GM19351 (cell line): Measurements from ENCODE around the gene DIPK1C.

Source experiments
- ATAC-seq: cut with Tn5 transposase; IDR thresholded peaks from one replicate; pipeline ENCODE4 v1.9.1; 2021; ENCODE audit warnings: mild to moderate bottlenecking, moderate library complexity; ENCODE audit not compliant: unreplicated experiment

Gene DIPK1C

DNA sequence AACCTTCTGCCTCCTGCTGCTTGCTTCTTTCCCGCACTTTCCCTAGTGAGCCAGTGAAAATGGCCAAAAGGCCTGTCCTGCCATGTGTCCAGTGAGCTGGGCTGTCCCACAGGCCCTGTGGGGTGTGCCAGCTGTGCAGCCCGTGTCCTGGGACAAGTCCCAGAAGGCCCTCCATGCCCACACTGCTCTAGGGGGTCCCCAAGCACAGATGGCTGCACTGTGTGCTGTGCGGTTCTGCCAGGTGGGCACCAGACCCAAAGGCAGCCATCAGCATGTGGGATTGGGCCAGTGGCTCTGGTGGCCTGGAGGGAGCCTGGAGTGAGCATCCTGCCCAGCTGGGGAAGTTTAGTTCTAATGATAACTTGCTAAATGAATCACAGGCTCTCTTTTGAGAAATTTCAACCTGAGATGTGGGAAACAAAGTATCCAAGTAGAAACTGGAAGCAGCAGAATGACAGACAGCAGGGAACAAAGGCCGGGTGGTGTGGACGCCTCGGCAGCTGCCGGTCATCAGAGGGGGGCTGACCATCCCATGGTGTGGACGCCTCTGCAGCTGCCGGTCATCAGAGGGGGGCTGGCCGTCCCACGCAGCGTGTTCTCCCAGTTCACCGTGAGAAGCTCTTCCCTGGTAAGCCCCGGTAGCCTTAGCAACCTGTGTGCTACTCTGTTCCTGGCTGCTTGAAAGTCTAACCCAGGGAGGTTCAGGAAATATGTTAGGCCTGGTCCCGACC lies 29.2 kb upstream of the DIPK1C start:
- ATAC-seq, result no peak

DNA sequence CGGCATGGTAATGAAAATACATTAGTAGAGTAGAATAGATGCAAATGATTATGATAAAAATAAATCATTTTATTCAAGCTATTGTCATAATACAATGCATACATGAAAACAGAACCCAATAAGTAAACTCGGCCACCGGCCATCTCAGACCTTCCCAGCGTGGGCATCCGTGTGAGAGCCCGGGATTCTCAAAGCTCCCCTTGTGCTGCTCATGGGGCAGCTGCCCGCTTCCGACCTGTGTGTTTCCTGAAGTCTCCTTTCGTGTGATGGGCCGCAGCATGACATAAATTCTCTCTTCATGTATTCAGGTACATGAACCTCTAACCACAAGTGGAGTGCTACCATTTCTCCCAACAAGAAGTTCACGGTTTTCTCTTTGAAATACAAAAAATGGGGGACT lies 25.6 kb upstream of the DIPK1C start:
- ATAC-seq, result no peak

DNA sequence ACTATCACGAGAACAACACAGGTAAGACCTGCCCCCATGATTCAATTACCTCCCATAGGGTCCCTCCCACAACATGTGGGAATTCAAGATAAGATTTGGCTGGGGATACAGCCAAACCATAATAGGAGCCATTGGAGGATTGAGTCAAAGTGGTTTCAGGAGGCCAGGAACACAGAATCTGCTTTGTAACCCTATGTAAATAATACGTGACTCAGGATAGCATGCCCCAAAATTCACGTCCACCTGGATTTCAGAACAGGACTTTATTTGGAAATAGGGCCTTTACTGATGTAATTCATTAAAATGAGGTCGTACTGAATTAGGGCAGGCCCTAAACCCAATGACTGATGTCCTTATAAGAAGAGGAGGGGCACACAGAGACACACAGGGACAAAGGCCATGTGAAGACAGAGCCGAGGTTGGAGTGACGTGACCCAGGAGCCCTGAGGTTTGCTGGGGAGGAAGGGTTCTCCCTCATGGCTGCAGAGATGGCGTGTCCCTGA lies 23.1 kb upstream of the DIPK1C start:
- no peak for ATAC-seq

DNA sequence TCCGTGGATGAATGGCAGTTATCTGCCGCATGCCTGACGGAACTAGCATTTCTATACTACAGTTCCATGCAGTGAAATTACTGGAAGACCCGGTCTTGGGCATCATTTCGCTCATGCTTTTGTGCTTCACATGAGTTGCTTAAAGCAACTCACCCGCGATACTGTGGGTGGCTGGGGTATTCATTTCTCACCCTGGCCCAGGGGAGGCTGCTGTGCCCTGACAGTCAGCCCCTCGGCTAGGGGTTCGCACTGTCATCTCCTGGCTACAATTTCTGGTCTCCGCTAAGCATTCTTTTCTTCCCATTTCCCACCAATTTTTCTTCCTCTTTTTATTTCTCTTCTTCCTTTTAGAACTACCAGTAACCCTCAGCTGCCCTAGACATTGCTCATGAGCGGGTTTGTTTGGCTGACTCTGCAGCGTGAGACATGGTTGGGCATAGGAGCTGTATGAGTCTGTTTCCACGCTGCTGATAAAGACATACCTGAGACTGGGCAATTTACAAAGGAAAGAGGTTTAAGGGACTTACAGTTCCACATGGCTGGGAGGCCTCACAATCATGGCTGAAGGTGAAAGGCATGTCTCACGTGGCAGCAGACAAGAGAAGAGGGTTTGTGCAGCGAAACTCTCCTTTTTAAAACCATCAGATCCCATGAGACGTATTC lies 22.5 kb upstream of the DIPK1C start:
- no peak for ATAC-seq

DNA sequence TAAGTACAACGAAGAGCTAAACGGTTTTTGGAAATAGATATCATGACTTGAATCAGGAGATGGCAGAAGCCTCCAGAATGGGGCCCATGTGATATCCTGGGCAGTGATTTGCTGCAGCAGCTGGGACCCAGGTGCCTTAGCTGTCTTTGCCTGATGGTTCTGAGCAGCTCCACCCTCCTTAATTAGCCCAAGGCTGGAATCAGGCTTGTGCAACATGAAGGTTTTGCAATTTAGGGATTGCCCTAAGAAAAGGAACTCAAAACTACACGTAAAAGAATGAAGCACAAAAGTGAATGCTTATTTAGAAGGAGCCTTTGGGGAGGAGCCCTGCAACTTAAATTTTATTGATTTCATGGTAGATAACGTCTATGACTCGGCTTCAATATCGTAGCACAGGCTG lies 21.8 kb upstream of the DIPK1C start:
- ATAC-seq, result no peak

DNA sequence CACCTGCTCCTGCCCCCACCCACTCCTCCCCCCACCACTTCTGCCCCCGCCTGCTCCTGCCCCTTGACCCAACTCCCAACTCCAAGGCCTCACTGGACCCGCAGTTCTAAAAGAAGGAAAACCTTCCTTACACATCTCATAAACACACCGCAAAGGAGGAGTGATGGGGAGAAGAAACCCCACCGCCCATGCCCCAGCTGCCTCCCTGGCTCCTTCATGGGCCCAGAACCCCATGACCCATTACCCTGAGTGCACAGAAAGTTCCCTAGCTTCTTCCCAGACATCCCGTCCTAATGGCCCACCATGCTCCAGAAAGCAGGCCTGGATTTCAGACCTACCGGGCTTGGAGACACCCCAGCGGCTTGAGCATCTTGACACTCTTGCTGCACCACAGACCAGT lies 21.2 kb upstream of the DIPK1C start:
- no peak for ATAC-seq

DNA sequence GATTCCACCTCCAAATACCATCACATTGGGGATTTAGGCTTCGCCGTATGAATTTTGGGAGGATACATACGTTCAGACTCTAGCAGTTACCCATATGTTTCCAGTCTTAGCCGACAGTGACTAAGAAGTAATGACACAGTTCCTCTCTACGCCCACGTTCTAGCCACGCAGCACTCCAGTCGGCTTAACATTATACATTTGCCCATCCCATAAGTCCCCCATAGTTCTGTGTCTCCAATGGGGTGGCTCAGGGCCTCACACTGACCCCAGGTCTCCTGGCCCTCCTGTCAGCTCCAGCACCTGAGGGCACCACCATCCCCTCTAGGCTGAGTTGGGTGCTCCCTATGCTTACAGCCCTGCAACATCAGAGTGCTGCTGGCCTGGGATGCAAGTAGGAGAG lies 20.7 kb upstream of the DIPK1C start:
- no peak for ATAC-seq

DNA sequence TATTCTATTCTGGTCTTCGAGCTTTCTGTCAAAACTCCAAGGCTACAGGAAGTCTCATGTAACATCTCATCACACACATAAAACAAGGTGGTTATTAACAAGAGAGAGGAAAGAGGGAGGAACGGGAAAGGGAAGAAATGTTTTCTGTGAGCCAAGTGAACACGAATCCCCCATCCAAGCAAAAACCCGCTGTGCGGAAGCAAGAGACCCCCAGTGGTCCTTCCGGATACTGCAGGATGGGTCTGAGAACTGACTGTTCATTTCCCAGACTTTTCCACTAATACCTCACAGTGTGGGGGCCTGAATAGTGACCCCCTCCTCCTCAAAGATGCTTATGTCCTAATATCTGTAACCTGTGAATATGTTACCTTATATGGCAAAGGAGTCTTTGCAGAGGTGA lies 19.0 kb upstream of the DIPK1C start:
- ATAC-seq, result no peak

DNA sequence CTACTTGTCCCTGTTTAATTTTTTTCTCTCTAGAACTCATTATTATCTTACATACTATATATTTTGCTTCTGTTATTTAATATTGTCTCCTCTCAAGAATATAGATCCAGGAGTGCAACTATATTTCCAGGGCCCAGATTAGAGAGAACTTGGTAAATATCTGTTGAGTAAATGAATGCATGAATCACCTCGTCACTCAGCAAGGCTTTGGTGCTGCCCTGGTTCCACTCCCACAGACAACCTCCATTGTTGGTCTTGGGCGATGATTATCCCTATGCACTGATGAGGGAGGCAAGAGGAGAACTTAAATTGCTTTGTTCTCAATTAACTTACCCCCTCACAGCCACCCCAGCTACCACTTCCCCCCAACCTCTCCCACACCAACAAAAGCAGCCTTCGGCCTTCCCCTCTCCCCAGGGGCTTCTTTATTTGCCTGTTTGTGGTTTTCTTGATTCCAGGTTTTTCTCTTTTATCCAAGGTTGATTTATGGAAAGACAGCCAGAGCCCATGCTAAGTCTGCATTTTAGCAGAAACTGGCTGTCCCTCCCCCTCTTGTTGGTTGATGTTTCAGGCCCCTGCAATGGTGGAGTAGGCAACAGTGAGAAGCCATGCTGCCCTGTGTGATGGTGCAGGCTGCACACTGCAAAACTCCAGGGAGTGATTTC lies 17.0 kb upstream of the DIPK1C start:
- ATAC-seq, result no peak

DNA sequence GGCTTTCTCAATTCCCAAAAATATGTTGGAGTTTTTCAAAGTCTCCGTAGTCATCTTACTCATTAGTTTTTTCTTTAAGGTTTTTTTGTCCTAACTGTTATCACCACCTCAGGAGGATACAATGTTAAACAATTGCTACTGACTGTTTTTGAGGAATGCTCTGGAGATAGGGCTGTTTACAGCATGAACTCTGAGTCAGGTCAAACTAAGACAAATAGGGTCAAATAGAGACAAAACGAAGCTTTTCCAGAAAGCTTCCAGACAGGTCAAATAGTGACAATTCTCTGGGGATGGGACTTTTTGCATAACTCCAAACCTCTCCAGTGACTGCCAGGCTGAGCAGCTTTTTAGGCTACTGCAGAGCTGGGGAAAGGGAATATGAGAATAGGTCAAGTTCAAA lies 15.2 kb upstream of the DIPK1C start:
- ATAC-seq, result no peak

DNA sequence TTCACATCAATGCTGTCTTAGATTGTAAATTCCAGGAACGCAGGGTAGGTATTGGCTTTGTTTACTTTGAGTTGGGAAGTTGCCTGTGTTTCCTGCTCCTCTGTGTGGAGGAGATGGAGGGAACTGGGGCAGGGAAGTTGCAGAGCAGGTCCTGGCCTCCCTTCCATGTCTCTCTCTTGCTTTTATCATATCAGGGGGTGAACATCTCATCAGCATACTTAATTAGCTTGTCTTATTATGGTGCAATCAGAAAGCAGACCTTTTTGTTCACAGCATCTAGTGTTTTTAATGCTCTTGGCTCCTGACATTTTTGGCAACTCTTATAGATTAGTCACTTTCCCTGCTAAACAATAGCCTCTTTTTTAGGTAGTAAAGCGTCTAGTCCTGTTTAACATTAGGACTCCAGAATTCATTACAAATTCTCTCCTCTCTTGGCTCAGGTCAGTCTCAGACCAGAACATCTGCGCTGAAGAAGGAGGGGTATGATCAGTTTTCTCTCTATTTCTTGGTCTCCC lies 11.5 kb upstream of the DIPK1C start:
- no peak for ATAC-seq

DNA sequence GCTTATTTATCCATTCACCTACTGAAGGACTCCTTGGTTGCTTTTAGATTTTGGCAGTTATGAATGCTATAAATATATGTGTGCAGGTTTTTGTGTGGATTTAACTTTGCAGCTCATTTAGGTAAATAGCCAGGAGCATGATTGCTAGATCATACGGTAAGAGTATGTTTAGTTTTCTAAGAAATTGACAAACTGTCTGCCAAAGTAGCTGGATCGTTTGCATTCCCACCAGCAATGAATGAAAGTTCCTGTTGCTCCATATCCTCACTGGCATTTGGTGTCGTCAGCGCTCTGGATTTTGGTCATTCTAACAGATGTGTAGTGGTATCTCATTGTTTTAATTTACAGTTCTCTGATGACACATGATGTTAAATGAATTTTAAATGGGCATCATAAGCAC lies 8.7 kb upstream of the DIPK1C start:
- no peak for ATAC-seq

DNA sequence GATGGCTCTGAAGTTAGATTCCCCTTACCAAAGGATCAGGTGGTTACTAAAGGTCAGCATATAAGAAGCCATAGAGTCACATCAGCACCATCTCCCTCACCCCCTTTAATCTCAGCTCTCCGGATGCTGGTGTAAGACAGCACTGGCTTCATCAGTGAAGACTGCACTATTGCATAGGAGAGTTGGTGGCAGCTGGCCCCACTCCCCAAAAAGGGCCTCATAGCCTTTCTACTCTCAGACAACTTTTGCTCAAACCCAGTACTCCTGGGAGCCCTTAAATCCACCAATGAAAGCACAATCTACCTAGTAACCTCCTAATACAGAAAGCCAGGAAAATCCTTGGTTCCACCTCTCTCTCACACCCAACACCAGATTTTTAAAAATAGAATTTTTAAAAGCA lies 6.9 kb upstream of the DIPK1C start:
- ATAC-seq, result no peak

DNA sequence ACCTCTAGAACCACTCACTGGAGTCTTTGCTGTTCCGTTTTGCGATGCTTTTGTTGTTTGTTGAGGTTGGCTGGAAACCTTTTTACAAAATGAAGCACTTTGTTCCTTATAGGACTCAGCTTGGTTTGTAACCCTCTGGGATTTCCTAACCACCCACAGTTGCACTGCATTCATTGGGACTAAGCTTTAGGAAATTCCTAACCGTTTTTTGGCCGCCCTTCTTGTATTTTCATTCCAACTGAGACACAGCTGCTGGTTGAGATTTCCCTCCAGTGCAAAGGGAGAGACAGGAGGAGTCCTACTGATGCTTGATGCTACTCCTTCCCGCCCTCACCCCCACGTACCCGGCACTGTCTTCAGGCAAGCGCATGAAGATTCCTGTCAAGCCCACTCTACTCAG lies 6.1 kb upstream of the DIPK1C start:
- ATAC-seq, result no peak

DNA sequence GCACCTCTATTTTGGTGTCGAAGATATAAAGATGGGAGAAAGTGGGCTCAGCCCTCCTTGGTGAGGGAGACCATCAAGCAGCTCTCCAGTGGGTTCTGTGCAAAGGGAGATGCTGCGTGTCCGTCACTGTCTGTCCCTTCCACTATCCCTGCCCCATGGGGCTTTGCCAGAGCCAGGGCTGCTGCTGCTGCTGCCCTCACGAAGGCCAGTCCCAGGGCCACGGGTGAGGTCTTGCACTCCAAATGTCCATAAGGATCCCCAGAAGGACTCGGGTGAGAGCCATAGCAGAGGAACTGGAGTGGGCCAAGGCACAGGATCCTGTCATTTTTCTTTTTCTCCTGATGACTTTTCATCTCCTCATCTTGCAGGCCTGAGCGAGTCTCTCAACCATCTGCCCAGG lies 3.7 kb upstream of the DIPK1C start:
- no peak for ATAC-seq

DNA sequence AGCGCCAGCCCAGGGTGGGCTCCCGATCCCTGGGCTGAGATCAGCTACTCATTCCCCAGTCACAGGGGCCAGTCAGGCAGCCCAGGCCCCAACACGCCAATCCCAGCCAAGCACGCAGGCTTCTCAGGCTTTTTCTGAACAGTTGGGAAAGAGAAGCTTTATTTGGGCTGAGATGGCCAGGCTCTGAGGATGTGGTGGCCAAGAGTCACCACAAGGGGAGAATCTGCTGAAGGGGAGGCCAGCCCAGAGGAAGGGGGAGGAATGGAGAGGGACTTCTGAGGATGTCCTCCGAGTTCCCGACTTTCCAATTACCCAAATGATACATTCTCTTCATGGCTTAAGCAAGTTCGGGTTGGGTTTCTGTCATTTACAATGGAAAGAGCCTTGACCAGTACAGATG lies 2.8 kb upstream of the DIPK1C start:
- no peak for ATAC-seq

DNA sequence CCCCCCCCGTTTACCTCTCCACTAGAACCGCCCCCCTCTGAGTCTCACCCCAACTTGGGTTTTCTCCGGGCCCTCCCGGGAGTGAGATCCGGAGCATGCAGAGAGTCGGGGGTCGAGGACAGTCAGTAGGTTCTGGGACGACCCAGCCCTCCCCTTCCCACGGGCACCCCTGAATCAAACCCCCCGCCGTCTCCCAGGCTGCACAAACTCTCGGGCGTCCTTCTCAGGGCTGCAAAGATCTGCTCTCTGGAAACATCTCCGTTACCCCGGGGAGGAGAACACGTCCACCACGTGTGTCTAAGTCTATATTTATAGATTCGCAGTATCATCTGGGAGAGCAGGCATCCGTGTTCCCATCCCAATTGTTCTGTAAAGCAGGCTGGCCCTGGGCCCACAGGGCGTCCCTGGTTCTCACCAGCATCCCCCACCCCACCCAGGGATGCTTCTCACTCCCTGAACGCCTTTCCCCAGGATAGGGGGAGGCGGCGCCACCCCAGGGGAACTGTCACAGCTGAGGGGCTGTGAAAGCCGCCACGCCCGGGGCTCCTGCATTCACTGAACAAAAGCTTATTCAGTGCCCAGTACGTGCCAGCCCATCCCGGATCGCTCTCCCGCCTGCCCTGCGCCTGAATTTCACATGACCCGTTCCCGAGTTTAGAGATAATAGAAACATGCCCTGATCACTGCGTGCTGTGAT lies 765 bp upstream of the DIPK1C start:
- no peak for ATAC-seq

DNA sequence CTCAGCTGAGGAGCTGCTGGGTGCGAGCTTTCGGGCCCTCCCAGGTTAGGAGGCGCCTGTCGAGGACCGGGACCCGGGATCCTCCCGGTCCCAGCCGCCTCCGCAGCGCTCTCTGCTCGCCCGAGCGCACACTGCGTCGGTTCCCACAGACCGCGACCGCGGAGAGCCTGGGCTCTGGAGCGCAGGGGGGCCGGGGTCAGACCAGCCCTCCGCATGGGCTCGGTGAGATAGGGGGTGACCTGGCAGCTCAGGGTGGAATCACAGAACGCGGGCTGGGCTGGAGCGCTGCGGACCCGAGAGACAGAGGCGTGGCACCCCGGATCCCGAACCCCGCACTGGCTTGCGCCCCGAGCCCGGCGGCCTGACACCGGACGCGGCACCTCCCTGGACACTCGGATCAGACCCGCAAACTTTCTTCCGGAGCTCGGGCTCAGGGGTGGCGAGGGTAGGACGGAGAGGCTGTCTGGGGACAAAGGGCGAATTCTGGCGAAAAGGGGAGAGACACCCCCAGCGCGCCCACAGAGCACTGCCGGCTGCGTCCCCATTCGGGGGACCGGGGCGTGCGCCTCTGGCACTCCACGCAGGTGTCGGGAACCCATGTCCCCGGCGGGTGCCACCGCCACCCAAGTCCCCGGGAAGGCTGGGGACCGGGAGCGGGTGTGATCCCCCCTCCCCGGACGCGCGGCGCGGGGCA lies 612 bp downstream of the DIPK1C start:
- no peak for ATAC-seq

DNA sequence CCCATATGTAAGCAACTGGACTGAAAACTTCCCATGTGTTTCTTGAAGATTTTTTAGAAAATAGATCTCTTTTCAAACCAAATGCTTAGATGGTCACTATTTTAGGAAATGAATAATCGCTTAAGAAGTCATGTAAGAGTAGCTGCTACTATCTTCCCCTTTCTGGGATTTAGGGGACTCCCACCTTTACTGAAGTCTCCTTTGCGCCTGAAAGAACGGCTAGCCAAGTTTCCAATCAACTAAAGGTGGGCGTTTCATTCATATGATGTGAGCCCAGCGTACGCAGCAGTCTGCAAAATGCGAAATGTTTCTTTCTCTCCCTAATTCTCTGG lies 1.1 kb downstream of the DIPK1C start:
- ATAC-seq, result no peak

DNA sequence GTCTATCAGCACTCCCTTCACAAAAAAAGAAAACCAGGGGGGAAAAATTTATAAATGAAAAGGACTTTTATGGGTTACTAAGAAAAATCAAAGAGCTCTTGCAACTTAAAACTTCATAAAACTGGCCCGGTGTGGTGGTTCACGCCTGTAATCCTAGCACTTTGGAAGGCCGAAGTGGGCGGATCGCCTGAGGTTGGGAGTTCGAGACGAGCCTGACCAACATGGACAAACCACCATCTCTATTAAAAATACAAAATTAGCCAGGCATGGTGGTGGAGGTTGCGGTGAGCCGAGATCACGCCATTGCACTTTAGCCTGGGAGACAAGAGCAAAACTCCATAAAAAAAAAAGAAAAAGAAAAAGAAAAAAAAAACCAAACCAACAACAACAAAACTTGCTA lies 1.7 kb downstream of the DIPK1C start:
- ATAC-seq, result no peak

DNA sequence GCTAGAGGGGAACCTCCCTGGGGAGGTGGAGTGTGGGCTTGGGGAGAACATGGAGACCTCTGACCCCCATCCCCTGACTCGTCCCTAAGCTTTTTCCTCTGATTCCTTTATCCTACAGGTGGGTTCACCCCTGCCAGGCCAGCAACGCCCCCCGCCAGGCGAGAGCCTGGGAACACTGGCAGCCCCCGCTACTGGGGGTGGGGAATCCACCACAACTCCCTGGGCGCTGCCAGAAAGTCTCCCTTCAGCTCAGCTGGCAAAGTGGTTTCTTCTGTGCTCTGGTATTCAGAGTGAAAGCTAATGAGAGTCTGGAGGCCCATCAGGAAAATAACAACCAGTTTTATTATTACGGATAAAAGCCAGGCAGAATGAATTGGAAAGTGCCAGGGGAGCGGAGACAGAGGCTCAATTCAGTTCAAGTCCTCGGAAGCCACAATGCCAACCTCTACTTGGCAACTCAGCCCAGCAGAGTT lies 2.8 kb downstream of the DIPK1C start:
- ATAC-seq, result no peak
